ENCODE results near the gene SLC27A6. TPM values are rescaled to one million over a fixed set of nuclear protein-coding genes. Genes with fewer than 3 reads are reported as not detected.
"Not testable (repeated sequence)": the region's sequence is repeated elsewhere in the genome, so short reads cannot be mapped to it uniquely, and the experiment has no call there.

The SLC27A6 gene
- total and polyA plus RNA-seq, 11 donors, result 9.0 to 95.1 (median 31.5) TPM

DNA sequence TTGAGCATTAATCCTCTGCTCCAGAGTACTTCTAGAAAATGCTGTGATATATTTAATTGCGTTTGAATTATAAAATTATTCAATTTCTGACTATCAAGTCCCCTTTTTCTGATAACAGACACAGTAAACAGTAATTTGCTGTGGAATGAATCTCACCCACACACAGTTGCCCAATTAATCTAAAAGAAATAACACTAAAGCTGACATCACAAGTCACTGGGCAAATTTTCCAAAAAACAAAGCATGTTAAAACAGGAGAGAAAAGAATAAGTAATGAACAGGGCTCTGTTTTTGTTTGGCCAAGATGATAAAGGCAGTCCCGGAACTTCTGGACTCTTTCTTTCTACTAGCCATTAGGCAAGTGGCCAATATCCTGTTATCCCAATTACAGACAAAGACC, 56.5 kb downstream of the SLC27A6 start:
- no peak for DNase-seq
- H3K4me3 ChIP-seq, result no peak overlapping the region
- no peaks in the 10 kb centered on the region for H3K27me3 ChIP-seq
- peaks cover 0 to 11% (median 0%) of the 10 kb centered on the region in 12 donors for H3K4me1 ChIP-seq
- H3K9me3 ChIP-seq, result no peaks in the 10 kb centered on the region
- 27 to 44% (median 38%) methylated on average over 2 of the region's 2 CpGs for WGBS, 4 donors
- ATAC-seq, result no peak
- intact Hi-C loops (cut with DNase I), result no loop called here
- TF ChIP-seq CTCF (IDR thresholded peaks at IDR 0.05) (no peak), POLR2A (IDR thresholded peaks at IDR 0.05) (no peak)
- H3K27ac ChIP-seq, result no peak overlapping the region
- no peaks in the 10 kb centered on the region for H3K36me3 ChIP-seq

DNA sequence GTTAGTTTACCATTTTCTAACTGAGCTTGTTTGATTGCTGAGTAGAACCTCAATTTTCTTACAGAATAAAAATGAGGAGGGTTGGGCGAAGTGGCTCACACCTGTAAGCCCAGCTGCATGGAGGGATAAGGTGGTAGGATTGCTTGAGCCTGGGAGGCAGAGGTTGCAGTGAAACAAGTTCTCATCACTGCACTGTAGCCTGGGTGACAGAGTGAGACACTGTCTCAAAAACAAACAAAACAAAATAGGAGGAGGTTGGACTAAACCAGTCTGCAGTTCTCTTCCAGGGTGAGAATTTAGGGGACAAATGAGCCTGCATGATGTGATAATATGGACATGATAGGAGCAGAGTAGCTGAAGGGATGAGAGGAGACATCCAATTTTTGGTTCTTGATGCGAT, 57.3 kb downstream of the SLC27A6 start:
- intact Hi-C loops (cut with DNase I), result no loop called here
- peaks cover 0 to 11% (median 0%) of the 10 kb centered on the region in 12 donors for H3K4me1 ChIP-seq
- ATAC-seq (no peak), DNase-seq (no peak)
- H3K9me3 ChIP-seq, result no peaks in the 10 kb centered on the region
- TF ChIP-seq CTCF (IDR thresholded peaks at IDR 0.05) (no peak), POLR2A (IDR thresholded peaks at IDR 0.05) (no peak)
- no peak overlapping the region for H3K4me3 ChIP-seq
- no peak overlapping the region for H3K27ac ChIP-seq
- WGBS, 4 donors, result 87 to 95% (median 94%) methylated on average over 2 of the region's 2 CpGs
- H3K36me3 ChIP-seq, result no peaks in the 10 kb centered on the region
- H3K27me3 ChIP-seq, result no peaks in the 10 kb centered on the region

DNA sequence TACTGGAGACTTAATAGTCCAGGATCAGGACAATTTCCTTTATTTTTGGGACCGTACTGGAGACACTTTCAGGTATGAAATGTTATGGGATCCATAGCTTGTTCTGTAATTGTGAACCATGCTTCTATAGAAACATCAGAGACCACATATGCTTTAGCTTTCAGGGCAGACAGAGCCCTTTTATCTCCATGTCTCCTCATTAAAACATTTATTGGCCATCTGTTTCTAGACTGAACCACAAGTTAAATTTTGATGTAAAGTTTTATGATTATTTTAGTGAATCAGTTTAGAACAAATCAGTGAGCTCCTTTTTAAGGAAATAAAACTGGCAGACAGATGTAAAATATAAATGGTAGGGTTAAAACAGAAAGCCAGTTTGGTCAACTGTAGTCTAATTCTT, 62.0 kb downstream of the SLC27A6 start:
- 80 to 90% (median 84%) methylated on average over 1 of the region's 1 CpG for WGBS, 4 donors
- H3K4me3 ChIP-seq, result no peak overlapping the region
- H3K27ac ChIP-seq, result no peak overlapping the region
- TF ChIP-seq CTCF (IDR thresholded peaks at IDR 0.05) (no peak), POLR2A (IDR thresholded peaks at IDR 0.05) (no peak)
- intact Hi-C loops (cut with DNase I), result no loop called here
- peaks cover 0 to 3% (median 0%) of the 10 kb centered on the region in 12 donors for H3K4me1 ChIP-seq
- peaks cover 0 to 10% (median 0%) of the 10 kb centered on the region in 9 donors for H3K36me3 ChIP-seq
- no peaks in the 10 kb centered on the region for H3K27me3 ChIP-seq
- DNase-seq (no peak), ATAC-seq (no peak)
- no peaks in the 10 kb centered on the region for H3K9me3 ChIP-seq

DNA sequence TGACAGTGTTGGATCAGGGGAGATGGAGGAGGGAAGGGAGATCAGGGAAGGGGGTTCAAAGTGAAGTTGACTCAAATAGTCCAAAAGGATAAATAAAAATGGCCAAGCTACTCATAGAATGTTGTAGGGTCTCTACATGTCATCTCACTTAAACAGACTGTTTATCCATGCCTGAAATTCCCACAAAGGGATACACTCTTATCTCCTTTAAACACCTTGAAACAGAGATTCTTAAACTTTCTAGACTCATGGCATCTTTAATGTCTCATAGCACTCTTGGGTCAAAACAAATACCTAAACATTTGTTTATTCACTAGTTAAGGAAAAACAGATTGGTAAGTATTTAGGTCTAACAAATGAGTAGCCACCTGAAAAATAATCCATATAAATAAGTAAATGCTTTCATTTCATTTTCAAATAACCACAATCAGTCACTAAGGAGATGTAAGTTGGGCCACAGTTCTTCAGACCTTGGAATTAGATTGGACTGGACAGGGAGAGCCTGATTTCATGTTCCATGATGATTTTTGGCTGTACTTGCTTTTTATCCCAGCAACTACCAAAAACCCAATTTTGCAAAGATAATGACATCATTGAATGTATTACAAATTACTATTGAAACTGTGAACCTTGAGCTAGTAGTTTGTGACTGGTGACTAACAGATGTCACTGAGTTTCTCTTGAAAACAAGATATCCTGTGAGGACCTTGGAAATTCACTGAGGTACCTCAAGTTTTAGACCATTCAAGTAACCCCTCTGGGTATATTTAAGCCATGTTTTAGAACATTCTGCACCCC, 66.8 kb downstream of the SLC27A6 start:
- intact Hi-C loops (cut with DNase I), result no loop called here
- H3K4me3 ChIP-seq, result no peak overlapping the region
- DNase-seq (no peak), ATAC-seq (no peak)
- no peak overlapping the region for H3K27ac ChIP-seq
- peaks cover 0 to 10% (median 0%) of the 10 kb centered on the region in 9 donors for H3K36me3 ChIP-seq
- no peaks in the 10 kb centered on the region for H3K4me1 ChIP-seq
- no peaks in the 10 kb centered on the region for H3K27me3 ChIP-seq
- TF ChIP-seq CTCF (IDR thresholded peaks at IDR 0.05), result no peak
- no peak for TF ChIP-seq POLR2A (IDR thresholded peaks at IDR 0.05)
- no peaks in the 10 kb centered on the region for H3K9me3 ChIP-seq

GRCh38 chr5:129036257-129036656, 71.0 kb downstream of the SLC27A6 start:
- H3K36me3 ChIP-seq; H3K4me3 ChIP-seq; H3K27me3 ChIP-seq; H3K9me3 ChIP-seq; H3K4me1 ChIP-seq; intact Hi-C loops (cut with DNase I); DNase-seq; H3K27ac ChIP-seq; ATAC-seq: not testable (repeated sequence)
- WGBS, 4 donors, result 87 to 94% (median 91%) methylated on average over 3 of the region's 3 CpGs
